ENCODE measurements around the gene IL1A.

IL1A gene

DNA sequence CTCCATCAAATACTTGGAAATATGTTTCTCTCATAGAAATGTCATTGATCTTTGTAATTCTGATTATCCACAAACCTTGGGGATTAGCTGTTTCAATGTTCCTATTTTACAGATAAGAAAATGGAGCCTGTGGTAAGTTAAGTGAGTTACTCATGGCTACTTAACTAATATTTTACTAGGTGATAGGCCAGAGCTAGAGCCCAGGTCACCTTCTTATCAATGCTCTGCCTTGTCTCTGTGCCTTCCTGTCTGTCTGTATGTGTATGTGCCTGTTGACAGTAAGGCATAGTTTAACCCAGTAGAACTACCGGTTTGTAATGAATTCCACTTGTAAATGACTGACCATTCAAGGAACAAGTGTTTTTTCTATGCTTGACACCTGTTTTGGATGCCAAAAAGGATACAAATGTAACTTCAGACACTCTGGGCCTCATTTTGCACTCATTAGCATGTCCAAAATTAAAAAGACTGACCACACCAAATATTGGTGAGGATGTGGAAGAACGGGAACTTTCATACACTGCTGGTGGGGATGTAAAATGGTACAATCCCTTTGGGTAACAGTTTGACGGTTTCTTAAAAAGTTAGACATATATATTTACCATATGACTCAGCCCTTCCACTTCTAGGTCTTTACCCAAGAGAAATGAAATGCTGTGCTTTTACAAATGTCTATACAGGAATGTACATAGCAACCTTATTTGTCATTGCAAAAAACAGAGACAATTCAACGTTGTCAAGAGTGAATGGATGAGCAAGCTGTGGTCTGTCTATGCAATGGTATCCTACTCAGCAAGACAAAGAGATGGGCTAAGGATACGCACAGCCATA is 19.6 kb upstream of the IL1A start:
- Histone ChIP-seq H3K27ac (ENCODE audit: low read length) (no peak overlapping the region), H3K9ac (ENCODE audit: low read length in 2 of 2) (no peak overlapping the region), H3K27me3 (ENCODE audit: control insufficient read depth in 1 of 2, insufficient read depth in 2 of 2, low read length in 2 of 2) (no peaks in the 10 kb centered on the region), H3K4me1 (ENCODE audit: control insufficient read depth, insufficient read depth, low read length) (no peaks in the 10 kb centered on the region), H3K9me3 (ENCODE audit: control insufficient read depth in 2 of 2, low read length in 2 of 2) (no peaks in the 10 kb centered on the region), H3K36me3 (ENCODE audit: control insufficient read depth in 2 of 2, insufficient read depth in 2 of 2, low read length in 2 of 2) (no peaks in the 10 kb centered on the region), H3K4me3 (ENCODE audit: low read length in 2 of 2) (no peak overlapping the region)

DNA sequence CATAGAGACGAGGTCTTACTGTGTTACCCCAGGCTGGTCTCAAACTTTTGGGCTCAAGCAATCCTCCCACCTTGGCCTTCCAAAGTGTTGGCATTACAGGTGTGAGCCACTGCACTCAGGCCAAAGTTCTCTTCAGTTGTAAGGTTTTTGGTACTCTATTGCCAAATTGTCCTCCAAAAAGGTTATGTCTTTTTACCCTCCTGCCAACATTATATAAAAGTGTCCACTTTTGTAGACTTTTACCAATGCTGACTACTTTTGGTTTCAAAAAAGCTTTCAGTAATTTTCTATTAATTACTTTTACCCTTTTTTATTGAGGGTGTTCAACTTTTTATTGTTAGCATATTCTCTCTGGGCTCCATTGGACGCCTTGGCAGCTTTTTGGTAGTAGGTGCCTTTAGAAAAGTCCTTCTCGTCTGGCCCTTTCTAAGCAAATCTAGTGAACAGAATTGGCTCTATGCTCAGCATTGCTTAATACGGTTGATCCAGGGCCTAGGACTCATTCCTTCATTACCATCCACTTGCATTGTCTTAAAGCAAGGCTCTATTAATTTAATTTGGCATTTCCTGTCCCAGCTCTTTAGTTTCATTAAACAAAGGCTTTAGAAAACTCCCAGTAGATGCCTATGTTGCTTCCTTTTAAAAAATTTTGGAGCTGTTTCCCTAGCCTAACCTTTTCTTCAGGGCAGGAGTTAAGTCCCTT is 16.7 kb upstream of the IL1A start:
- Histone ChIP-seq H3K36me3 (ENCODE audit: control insufficient read depth in 2 of 2, insufficient read depth in 2 of 2, low read length in 2 of 2) (no peaks in the 10 kb centered on the region), H3K27me3 (ENCODE audit: control insufficient read depth in 1 of 2, insufficient read depth in 2 of 2, low read length in 2 of 2) (no peaks in the 10 kb centered on the region), H3K4me3 (ENCODE audit: low read length in 2 of 2) (no peak overlapping the region), H3K4me1 (ENCODE audit: control insufficient read depth, insufficient read depth, low read length) (no peaks in the 10 kb centered on the region), H3K9ac (ENCODE audit: low read length in 2 of 2) (no peak overlapping the region), H3K9me3 (ENCODE audit: control insufficient read depth in 2 of 2, low read length in 2 of 2) (no peaks in the 10 kb centered on the region), H3K27ac (ENCODE audit: low read length) (no peak overlapping the region)

DNA sequence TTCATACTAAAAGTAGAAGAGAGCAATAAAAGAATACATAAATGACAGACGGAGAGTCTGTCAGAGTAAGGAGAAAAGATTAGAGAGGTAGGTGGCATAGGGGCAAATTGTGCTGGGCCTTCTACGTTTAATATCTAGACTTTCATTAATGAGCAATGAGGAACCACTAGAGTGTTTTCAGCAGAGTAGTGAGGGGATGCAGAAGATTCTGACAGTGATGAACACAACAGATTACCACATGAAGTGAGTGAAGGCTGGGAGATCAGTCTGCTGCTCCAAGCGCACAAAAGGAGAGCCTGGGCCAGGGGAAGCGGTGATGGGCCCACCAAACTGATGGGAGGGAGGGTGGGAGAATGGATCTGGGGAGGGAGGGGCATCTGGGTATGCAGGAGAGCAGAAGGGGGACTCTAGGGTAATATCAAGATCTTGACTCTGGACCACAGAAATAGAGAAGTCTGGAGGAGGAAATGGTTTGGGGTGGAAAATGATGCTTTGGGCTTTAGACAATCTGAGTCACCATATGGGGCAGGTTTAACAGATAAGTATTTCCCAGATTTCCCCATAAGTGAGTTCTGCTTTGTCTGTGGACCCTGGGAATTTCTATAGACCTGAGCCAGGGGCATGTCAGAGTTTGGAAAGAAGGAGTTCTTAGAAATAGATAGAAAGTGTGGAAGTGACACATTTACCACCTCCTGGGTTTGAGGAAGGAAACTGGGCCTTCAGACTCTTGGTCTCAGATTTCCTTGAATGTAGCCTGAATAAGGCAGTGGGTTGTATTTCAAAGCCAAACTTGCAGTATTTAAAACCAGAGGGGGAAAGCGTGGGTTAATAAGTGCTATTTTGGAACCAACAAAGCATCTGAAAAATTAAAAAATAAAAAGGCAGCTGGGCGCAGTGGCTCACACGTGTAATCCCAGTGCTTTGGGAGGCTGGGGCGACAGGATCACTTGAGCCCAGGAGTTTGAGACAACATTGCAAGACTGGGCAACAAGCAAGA is 15.0 kb upstream of the IL1A start:
- H3K36me3 ChIP-seq (ENCODE audit: control insufficient read depth in 2 of 2, insufficient read depth in 2 of 2, low read length in 2 of 2) = no peaks in the 10 kb centered on the region
- no peaks in the 10 kb centered on the region for H3K9me3 ChIP-seq (ENCODE audit: control insufficient read depth in 2 of 2, low read length in 2 of 2)
- H3K9ac ChIP-seq (ENCODE audit: low read length in 2 of 2) = no peak overlapping the region
- H3K4me3 ChIP-seq (ENCODE audit: low read length in 2 of 2) = no peak overlapping the region
- H3K27ac ChIP-seq (ENCODE audit: low read length) = no peak overlapping the region
- H3K27me3 ChIP-seq (ENCODE audit: control insufficient read depth in 1 of 2, insufficient read depth in 2 of 2, low read length in 2 of 2) = no peaks in the 10 kb centered on the region
- no peaks in the 10 kb centered on the region for H3K4me1 ChIP-seq (ENCODE audit: control insufficient read depth, insufficient read depth, low read length)

DNA sequence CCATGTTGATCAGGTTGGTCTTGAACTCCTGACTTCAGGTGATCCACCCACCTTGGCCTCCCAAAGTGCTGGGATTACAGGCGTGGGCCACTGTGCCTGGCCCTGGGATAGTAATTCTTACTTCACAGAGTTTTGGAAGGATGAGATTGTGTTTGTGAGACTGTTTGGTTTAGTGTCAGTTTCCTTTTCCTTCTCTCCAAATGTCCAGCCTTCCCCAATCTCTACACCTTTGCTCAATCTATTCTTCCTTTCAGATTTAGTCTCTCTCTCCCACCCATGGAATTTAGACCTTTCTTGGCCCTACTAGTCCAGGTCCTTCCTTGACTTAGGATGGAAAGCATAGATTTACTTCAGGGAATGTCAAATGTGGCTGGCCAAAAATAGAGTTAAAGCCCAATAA is 12.2 kb upstream of the IL1A start:
- no peaks in the 10 kb centered on the region for H3K36me3 ChIP-seq (ENCODE audit: control insufficient read depth in 2 of 2, insufficient read depth in 2 of 2, low read length in 2 of 2)
- H3K27me3 ChIP-seq (ENCODE audit: control insufficient read depth in 1 of 2, insufficient read depth in 2 of 2, low read length in 2 of 2) = no peaks in the 10 kb centered on the region
- no peak overlapping the region for H3K4me3 ChIP-seq (ENCODE audit: low read length in 2 of 2)
- H3K9ac ChIP-seq (ENCODE audit: low read length in 2 of 2) = no peak overlapping the region
- H3K9me3 ChIP-seq (ENCODE audit: control insufficient read depth in 2 of 2, low read length in 2 of 2) = no peaks in the 10 kb centered on the region
- no peak overlapping the region for H3K27ac ChIP-seq (ENCODE audit: low read length)
- no peaks in the 10 kb centered on the region for H3K4me1 ChIP-seq (ENCODE audit: control insufficient read depth, insufficient read depth, low read length)

DNA sequence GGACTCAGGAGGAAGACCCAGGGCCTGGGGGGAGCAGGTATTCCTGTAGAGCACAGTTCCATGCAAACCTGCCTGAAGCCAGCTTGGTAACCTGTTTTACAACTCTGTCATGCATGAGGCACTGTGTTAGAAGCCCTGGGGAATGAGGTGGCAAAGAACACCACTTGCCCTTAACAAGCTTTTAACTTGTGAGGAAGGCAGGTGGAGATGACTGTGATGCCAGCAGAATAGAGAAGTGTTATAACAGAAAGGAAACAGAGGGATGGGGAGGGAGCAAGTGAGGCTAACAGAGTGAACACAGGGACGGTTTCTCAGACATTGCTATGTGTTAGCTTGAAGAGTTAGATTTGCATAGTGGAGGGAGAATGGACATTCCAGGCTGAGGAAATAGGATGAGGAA is 11.5 kb upstream of the IL1A start:
- Histone ChIP-seq H3K4me1 (ENCODE audit: control insufficient read depth, insufficient read depth, low read length) (no peaks in the 10 kb centered on the region), H3K27ac (ENCODE audit: low read length) (no peak overlapping the region), H3K9ac (ENCODE audit: low read length in 2 of 2) (no peak overlapping the region), H3K36me3 (ENCODE audit: control insufficient read depth in 2 of 2, insufficient read depth in 2 of 2, low read length in 2 of 2) (no peaks in the 10 kb centered on the region), H3K27me3 (ENCODE audit: control insufficient read depth in 1 of 2, insufficient read depth in 2 of 2, low read length in 2 of 2) (no peaks in the 10 kb centered on the region), H3K9me3 (ENCODE audit: control insufficient read depth in 2 of 2, low read length in 2 of 2) (no peaks in the 10 kb centered on the region), H3K4me3 (ENCODE audit: low read length in 2 of 2) (no peak overlapping the region)

DNA sequence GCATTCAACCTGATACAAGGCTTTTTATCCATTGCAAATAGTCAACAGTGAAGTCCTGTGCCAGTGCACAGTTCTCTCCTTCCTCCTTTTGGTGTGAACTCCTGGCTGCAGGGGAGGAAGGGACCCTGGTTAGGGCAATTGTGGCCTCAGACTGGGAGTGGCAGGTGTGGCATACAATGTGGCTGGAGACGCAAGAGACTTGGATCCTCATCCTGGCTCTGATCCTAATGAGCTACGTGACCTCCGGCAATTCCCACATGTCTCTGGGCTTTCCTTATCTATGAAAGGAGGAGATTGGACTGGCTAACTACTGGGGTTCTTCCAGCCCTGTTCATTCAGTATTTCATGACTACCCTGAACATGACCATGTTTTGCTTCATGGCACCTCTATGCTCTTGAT is 10.5 kb upstream of the IL1A start:
- Histone ChIP-seq H3K27ac (ENCODE audit: low read length) (no peak overlapping the region), H3K4me1 (ENCODE audit: control insufficient read depth, insufficient read depth, low read length) (no peaks in the 10 kb centered on the region), H3K9ac (ENCODE audit: low read length in 2 of 2) (no peak overlapping the region)

DNA sequence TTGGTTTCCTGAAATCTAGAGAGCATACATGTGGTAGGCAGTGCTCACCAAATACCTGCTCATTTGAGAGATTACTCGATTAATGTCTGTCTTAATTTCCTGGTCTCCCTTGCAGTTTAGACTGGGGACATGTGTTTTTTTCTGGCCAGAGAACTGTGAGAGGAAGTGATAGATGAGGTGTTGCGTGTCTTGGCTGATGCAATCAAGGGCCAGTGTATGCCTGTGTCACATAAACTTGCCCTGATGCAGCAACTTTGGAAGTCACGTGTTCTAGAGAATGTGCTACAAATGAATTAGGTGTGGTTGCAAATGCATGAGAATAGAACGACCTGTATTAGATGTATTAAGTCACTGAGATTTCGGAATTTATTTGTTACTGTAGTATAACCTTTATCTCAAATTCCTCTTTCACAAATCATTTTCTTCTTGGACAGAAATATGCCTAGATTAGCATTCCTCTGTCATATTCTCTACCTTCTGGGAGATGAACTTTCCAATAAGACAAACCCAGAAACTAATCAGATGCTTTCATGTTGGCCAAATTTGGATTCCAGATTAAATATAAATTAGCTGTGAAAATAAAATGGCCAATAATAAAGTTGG is 9.9 kb upstream of the IL1A start:
- no peaks in the 10 kb centered on the region for H3K4me1 ChIP-seq (ENCODE audit: control insufficient read depth, insufficient read depth, low read length)
- H3K27ac ChIP-seq (ENCODE audit: low read length) = no peak overlapping the region
- no peaks in the 10 kb centered on the region for H3K9me3 ChIP-seq (ENCODE audit: control insufficient read depth in 2 of 2, low read length in 2 of 2)
- H3K36me3 ChIP-seq (ENCODE audit: control insufficient read depth in 2 of 2, insufficient read depth in 2 of 2, low read length in 2 of 2) = no peaks in the 10 kb centered on the region
- H3K27me3 ChIP-seq (ENCODE audit: control insufficient read depth in 1 of 2, insufficient read depth in 2 of 2, low read length in 2 of 2) = no peaks in the 10 kb centered on the region
- no peak overlapping the region for H3K4me3 ChIP-seq (ENCODE audit: low read length in 2 of 2)
- no peak overlapping the region for H3K9ac ChIP-seq (ENCODE audit: low read length in 2 of 2)

More for the DNA sequence above, 10.5 kb upstream of the IL1A start:
- H3K4me3 ChIP-seq (ENCODE audit: low read length in 2 of 2) = no peak overlapping the region
- no peaks in the 10 kb centered on the region for H3K9me3 ChIP-seq (ENCODE audit: control insufficient read depth in 2 of 2, low read length in 2 of 2)
- no peaks in the 10 kb centered on the region for H3K36me3 ChIP-seq (ENCODE audit: control insufficient read depth in 2 of 2, insufficient read depth in 2 of 2, low read length in 2 of 2)
- H3K27me3 ChIP-seq (ENCODE audit: control insufficient read depth in 1 of 2, insufficient read depth in 2 of 2, low read length in 2 of 2) = no peaks in the 10 kb centered on the region

DNA sequence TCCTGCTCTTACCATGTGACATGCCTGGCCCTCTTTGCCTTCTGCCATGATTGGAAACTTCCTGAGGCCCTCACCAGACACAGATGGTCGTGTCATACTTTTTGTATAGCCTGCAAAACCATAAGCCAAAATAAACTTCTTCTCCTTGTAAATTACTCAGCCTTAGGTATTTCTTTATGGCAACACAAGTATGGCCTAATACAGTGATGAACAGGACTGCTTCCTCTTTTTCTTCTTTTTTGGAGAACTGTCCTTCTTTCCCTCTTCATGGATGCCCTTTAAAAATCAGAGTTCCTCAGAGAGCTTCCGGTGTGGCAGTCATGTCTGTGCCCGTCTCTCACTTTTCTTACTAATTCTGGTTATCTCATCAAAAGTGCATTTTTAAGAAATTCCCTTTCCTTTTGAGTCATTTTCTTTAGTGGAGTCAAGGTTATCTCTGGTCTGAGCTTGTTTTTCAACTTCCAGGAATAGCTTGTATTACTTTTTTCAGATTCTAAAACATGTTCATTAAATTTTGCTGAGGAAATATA is 9.2 kb upstream of the IL1A start:
- no peaks in the 10 kb centered on the region for H3K4me1 ChIP-seq (ENCODE audit: control insufficient read depth, insufficient read depth, low read length)
- H3K36me3 ChIP-seq (ENCODE audit: control insufficient read depth in 2 of 2, insufficient read depth in 2 of 2, low read length in 2 of 2) = no peaks in the 10 kb centered on the region
- H3K4me3 ChIP-seq (ENCODE audit: low read length in 2 of 2) = no peak overlapping the region
- H3K9ac ChIP-seq (ENCODE audit: low read length in 2 of 2) = no peak overlapping the region
- no peaks in the 10 kb centered on the region for H3K9me3 ChIP-seq (ENCODE audit: control insufficient read depth in 2 of 2, low read length in 2 of 2)
- H3K27me3 ChIP-seq (ENCODE audit: control insufficient read depth in 1 of 2, insufficient read depth in 2 of 2, low read length in 2 of 2) = no peaks in the 10 kb centered on the region
- H3K27ac ChIP-seq (ENCODE audit: low read length) = no peak overlapping the region

DNA sequence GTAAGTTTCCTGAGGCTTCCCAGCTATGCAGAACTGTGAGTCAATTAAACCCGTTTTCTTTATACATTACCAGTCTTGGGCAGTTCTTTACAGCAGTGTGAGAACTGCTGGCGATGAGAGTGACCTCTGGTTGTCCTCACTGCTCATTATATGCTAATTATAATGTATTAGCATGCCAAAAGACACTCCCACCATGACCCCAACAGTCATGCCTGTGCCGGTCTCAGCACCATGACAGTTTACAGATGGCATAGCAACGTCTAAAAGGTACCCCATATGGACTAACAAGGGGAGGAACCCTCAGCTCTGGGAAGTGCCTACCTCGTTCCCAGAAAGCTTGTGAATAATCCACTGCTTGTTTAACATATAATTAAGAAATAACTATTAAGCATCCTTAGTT is 8.1 kb upstream of the IL1A start:
- Histone ChIP-seq H3K9me3 (ENCODE audit: control insufficient read depth in 2 of 2, low read length in 2 of 2) (no peaks in the 10 kb centered on the region), H3K9ac (ENCODE audit: low read length in 2 of 2) (no peak overlapping the region), H3K27ac (ENCODE audit: low read length) (no peak overlapping the region), H3K27me3 (ENCODE audit: control insufficient read depth in 1 of 2, insufficient read depth in 2 of 2, low read length in 2 of 2) (no peaks in the 10 kb centered on the region), H3K4me1 (ENCODE audit: control insufficient read depth, insufficient read depth, low read length) (no peaks in the 10 kb centered on the region), H3K36me3 (ENCODE audit: control insufficient read depth in 2 of 2, insufficient read depth in 2 of 2, low read length in 2 of 2) (no peaks in the 10 kb centered on the region), H3K4me3 (ENCODE audit: low read length in 2 of 2) (no peak overlapping the region)

DNA sequence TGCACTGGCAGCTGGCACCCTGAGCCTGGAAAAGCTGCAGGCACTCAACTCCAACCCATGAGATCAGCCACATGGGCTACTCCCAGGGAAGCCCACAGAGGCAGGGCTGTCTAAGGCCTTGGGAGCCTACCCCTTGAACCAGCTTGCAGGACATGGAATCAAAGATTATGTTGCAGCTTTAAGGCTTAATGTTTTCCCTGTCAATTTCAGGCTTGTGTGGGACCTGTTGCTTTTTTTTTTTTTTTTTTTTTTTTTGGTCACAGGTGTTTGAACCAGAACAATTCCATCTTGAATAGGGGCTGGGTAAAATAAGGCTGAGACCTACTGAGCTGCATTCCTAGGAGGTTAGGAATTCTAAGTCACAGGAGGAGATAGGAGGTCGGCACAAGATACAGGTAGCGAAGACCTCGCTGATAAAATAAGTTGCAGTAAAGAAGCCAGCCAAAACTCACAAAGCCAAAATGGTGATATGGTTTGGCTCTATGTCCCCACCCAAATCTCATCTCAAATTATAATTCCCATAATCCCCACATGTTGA is 7.5 kb upstream of the IL1A start:
- Histone ChIP-seq H3K9me3 (ENCODE audit: control insufficient read depth in 2 of 2, low read length in 2 of 2) (no peaks in the 10 kb centered on the region), H3K27me3 (ENCODE audit: control insufficient read depth in 1 of 2, insufficient read depth in 2 of 2, low read length in 2 of 2) (no peaks in the 10 kb centered on the region), H3K9ac (ENCODE audit: low read length in 2 of 2) (no peak overlapping the region), H3K4me1 (ENCODE audit: control insufficient read depth, insufficient read depth, low read length) (no peaks in the 10 kb centered on the region), H3K4me3 (ENCODE audit: low read length in 2 of 2) (no peak overlapping the region), H3K36me3 (ENCODE audit: control insufficient read depth in 2 of 2, insufficient read depth in 2 of 2, low read length in 2 of 2) (no peaks in the 10 kb centered on the region), H3K27ac (ENCODE audit: low read length) (no peak overlapping the region)
